Measurements from ENCODE around the gene SUMO1.

SUMO1 gene

GRCh38 chr2:202196727-202197126, 41.7 kb downstream of the SUMO1 start:
- no peak for DNase-seq

- no peak for DNase-seq
Measured at GRCh38 chr2:202194418-202194817, 44.0 kb downstream of the SUMO1 start.

GRCh38 chr2:202193881-202194353, 44.5 kb downstream of the SUMO1 start:
- no peak for DNase-seq

- no peak for DNase-seq
Measured at GRCh38 chr2:202193305-202193704, 45.1 kb downstream of the SUMO1 start.

GRCh38 chr2:202187570-202187969, 50.8 kb downstream of the SUMO1 start:
- DNase-seq: no peak

- DNase-seq: no peak
Measured at GRCh38 chr2:202186641-202187202, 51.7 kb downstream of the SUMO1 start.

GRCh38 chr2:202185156-202185555, 53.2 kb downstream of the SUMO1 start:
- DNase-seq: peak; percentile 87

GRCh38 chr2:202184557-202184956, 53.8 kb downstream of the SUMO1 start:
- no peak for DNase-seq

GRCh38 chr2:202178346-202178958, 59.9 kb downstream of the SUMO1 start:
- peak; percentile 15 for DNase-seq

- DNase-seq: no peak
Measured at GRCh38 chr2:202172439-202173211, 65.8 kb downstream of the SUMO1 start.

GRCh38 chr2:202171241-202171825, 67.1 kb downstream of the SUMO1 start:
- no peak for DNase-seq

- no peak for DNase-seq
Measured at GRCh38 chr2:202169832-202170424, 68.5 kb downstream of the SUMO1 start.

GRCh38 chr2:202169131-202169530, 69.3 kb downstream of the SUMO1 start:
- no peak for DNase-seq

GRCh38 chr2:202165945-202166344, 72.5 kb downstream of the SUMO1 start:
- no peak for DNase-seq

GRCh38 chr2:202165208-202165607, 73.2 kb downstream of the SUMO1 start:
- DNase-seq: no peak

- DNase-seq: no peak
Measured at GRCh38 chr2:202164411-202164810, 74.0 kb downstream of the SUMO1 start.

GRCh38 chr2:202161151-202161835, 77.1 kb downstream of the SUMO1 start:
- DNase-seq: no peak

- DNase-seq: no peak
Measured at GRCh38 chr2:202158796-202159195, 79.6 kb downstream of the SUMO1 start.

GRCh38 chr2:202157211-202157990, 81.0 kb downstream of the SUMO1 start:
- DNase-seq: no peak

Data from NCI-H524 treated with DMSO at 0.1 percent for 48 hours (cell line).